ENCODE results near the gene CCND3. TPM values are rescaled to one million over a fixed set of nuclear protein-coding genes. Genes with fewer than 3 reads are reported as not detected.

CCND3 gene
- 10 to 100 TPM; 10.3 to 32.6 (median 19.0) TPM for total RNA-seq

- in situ Hi-C loops (cut with MboI; ENCODE audit: low pct_unique_long_range_greater_than_20kb in 2 of 9, low sequenced_read_pairs in 9 of 9, unreplicated experiment in 9 of 9): loop anchor here in 2 of 9 experiments (25.0 kb wide), 1 partner anchor 96 kb away; no protein-coding TSS in a partner anchor
- Histone ChIP-seq H3K4me3 (peak within 1 kb of the TSS; percentile 56 to 90 (median 63)), H3K4me1 (replicated peaks in 1 of 2) (peaks cover 17 to 26% of the 10 kb centered on the region in 2 donors), H3K27ac (peak within 1 kb of the TSS; percentile 14 to 64)
- peak; percentile 77 to 94 (median 92) for ATAC-seq (replicated peaks in 6 of 8)
- 0 to 4% (median 0%) methylated on average over 1 to 15 of the region's 87 CpGs; no CpG with 5 or more reads in 4 of the 10 experiments for WGBS, 10 experiments
These were observed at the start of gene CCND3 for GRCh38 chr6:41941280-41942066. Gene CCND3 (minus strand): TSS chr6:41941808. CDS start chr6:41941649, 159 bp downstream.

- H3K4me3 ChIP-seq: no peak overlapping the region
- in situ Hi-C loops (cut with MboI; ENCODE audit: low pct_unique_long_range_greater_than_20kb in 2 of 9, low sequenced_read_pairs in 9 of 9, unreplicated experiment in 9 of 9): no loop called here
- H3K4me1 ChIP-seq (replicated peaks in 1 of 2): no peaks in the 10 kb centered on the region
- no peak for ATAC-seq (replicated peaks in 6 of 8)
- H3K27ac ChIP-seq: no peak overlapping the region
- WGBS, 10 experiments: 60 to 100% (median 83%) methylated on average over 1 to 2 of the region's 2 CpGs
These were observed 44.7 kb upstream of the CCND3 start for GRCh38 chr6:41986339-41986738.

GRCh38 chr6:41984623-41985022 is 43.0 kb upstream of the CCND3 start:
- H3K27ac ChIP-seq: no peak overlapping the region
- H3K4me3 ChIP-seq: no peak overlapping the region
- WGBS, 10 experiments: 0 to 60% (median 10%) methylated on average over 1 to 3 of the region's 4 CpGs; no CpG with 5 or more reads in 1 of the 10 experiments
- in situ Hi-C loops (cut with MboI; ENCODE audit: low pct_unique_long_range_greater_than_20kb in 2 of 9, low sequenced_read_pairs in 9 of 9, unreplicated experiment in 9 of 9): no loop called here
- no peak for ATAC-seq (replicated peaks in 6 of 8)
- H3K4me1 ChIP-seq (replicated peaks in 1 of 2): no peaks in the 10 kb centered on the region

- Histone ChIP-seq H3K27ac (no peak overlapping the region), H3K4me1 (replicated peaks in 1 of 2) (no peaks in the 10 kb centered on the region), H3K4me3 (no peak overlapping the region)
- in situ Hi-C loops (cut with MboI; ENCODE audit: low pct_unique_long_range_greater_than_20kb in 2 of 9, low sequenced_read_pairs in 9 of 9, unreplicated experiment in 9 of 9): no loop called here
- WGBS, 10 experiments: 0 to 82% (median 47%) methylated on average over 1 to 9 of the region's 9 CpGs; no CpG with 5 or more reads in 1 of the 10 experiments
- ATAC-seq (replicated peaks in 6 of 8): peak in 2 of 8 experiments; percentile 29 to 38
These were observed 35.3 kb upstream of the CCND3 start for GRCh38 chr6:41976794-41977484.

GRCh38 chr6:41975276-41975675 is 33.7 kb upstream of the CCND3 start:
- 60 to 76% (median 64%) methylated on average over 1 to 2 of the region's 4 CpGs; no CpG with 5 or more reads in 6 of the 10 experiments for WGBS, 10 experiments
- no peak overlapping the region for H3K27ac ChIP-seq

GRCh38 chr6:41974281-41974825 is 32.7 kb upstream of the CCND3 start:
- in situ Hi-C loops (cut with MboI; ENCODE audit: low pct_unique_long_range_greater_than_20kb in 2 of 9, low sequenced_read_pairs in 9 of 9, unreplicated experiment in 9 of 9): no loop called here
- H3K4me1 ChIP-seq (replicated peaks in 1 of 2): no peaks in the 10 kb centered on the region
- no peak overlapping the region for H3K27ac ChIP-seq
- no peak for ATAC-seq (replicated peaks in 6 of 8)
- 63 to 93% (median 89%) methylated on average over 2 to 4 of the region's 5 CpGs; no CpG with 5 or more reads in 7 of the 10 experiments for WGBS, 10 experiments
- H3K4me3 ChIP-seq: no peak overlapping the region

More at GRCh38 chr6:41975276-41975675, 33.7 kb upstream of the CCND3 start:
- no peak for ATAC-seq (replicated peaks in 6 of 8)
- Histone ChIP-seq H3K4me1 (replicated peaks in 1 of 2) (no peaks in the 10 kb centered on the region), H3K4me3 (no peak overlapping the region)
- in situ Hi-C loops (cut with MboI; ENCODE audit: low pct_unique_long_range_greater_than_20kb in 2 of 9, low sequenced_read_pairs in 9 of 9, unreplicated experiment in 9 of 9): no loop called here

- in situ Hi-C loops (cut with MboI; ENCODE audit: low pct_unique_long_range_greater_than_20kb in 2 of 9, low sequenced_read_pairs in 9 of 9, unreplicated experiment in 9 of 9): no loop called here
- 31 to 100% (median 75%) methylated on average over 1 to 2 of the region's 2 CpGs; no CpG with 5 or more reads in 3 of the 10 experiments for WGBS, 10 experiments
- no peak for ATAC-seq (replicated peaks in 6 of 8)
- H3K4me1 ChIP-seq (replicated peaks in 1 of 2): no peaks in the 10 kb centered on the region
- no peak overlapping the region for H3K27ac ChIP-seq
- H3K4me3 ChIP-seq: no peak overlapping the region
These were observed 31.2 kb upstream of the CCND3 start for GRCh38 chr6:41972826-41973225.

- Histone ChIP-seq H3K27ac (no peak overlapping the region), H3K4me3 (no peak overlapping the region), H3K4me1 (replicated peaks in 1 of 2) (no peaks in the 10 kb centered on the region)
- ATAC-seq (replicated peaks in 6 of 8): no peak
- WGBS, 10 experiments: 6 to 100% (median 74%) methylated on average over 1 to 4 of the region's 4 CpGs; no CpG with 5 or more reads in 2 of the 10 experiments
- in situ Hi-C loops (cut with MboI; ENCODE audit: low pct_unique_long_range_greater_than_20kb in 2 of 9, low sequenced_read_pairs in 9 of 9, unreplicated experiment in 9 of 9): no loop called here
These were observed 28.8 kb upstream of the CCND3 start for GRCh38 chr6:41970436-41970846.

GRCh38 chr6:41967312-41968287 is 26.0 kb upstream of the CCND3 start:
- H3K4me1 ChIP-seq (replicated peaks in 1 of 2): no peaks in the 10 kb centered on the region
- in situ Hi-C loops (cut with MboI; ENCODE audit: low pct_unique_long_range_greater_than_20kb in 2 of 9, low sequenced_read_pairs in 9 of 9, unreplicated experiment in 9 of 9): no loop called here
- WGBS, 10 experiments: 36 to 100% (median 81%) methylated on average over 1 to 7 of the region's 7 CpGs; no CpG with 5 or more reads in 2 of the 10 experiments
- no peak overlapping the region for H3K27ac ChIP-seq
- H3K4me3 ChIP-seq: no peak overlapping the region
- no peak for ATAC-seq (replicated peaks in 6 of 8)

- WGBS, 10 experiments: 18 to 78% (median 49%) methylated on average over 1 to 4 of the region's 4 CpGs; no CpG with 5 or more reads in 1 of the 10 experiments
- Histone ChIP-seq H3K4me1 (replicated peaks in 1 of 2) (no peaks in the 10 kb centered on the region), H3K27ac (no peak overlapping the region), H3K4me3 (no peak overlapping the region)
- ATAC-seq (replicated peaks in 6 of 8): no peak
- in situ Hi-C loops (cut with MboI; ENCODE audit: low pct_unique_long_range_greater_than_20kb in 2 of 9, low sequenced_read_pairs in 9 of 9, unreplicated experiment in 9 of 9): no loop called here
These were observed 25.3 kb upstream of the CCND3 start for GRCh38 chr6:41966961-41967311.

- no peaks in the 10 kb centered on the region for H3K4me1 ChIP-seq (replicated peaks in 1 of 2)
- WGBS, 10 experiments: 50 to 100% (median 82%) methylated on average over 1 to 4 of the region's 5 CpGs
- in situ Hi-C loops (cut with MboI; ENCODE audit: low pct_unique_long_range_greater_than_20kb in 2 of 9, low sequenced_read_pairs in 9 of 9, unreplicated experiment in 9 of 9): no loop called here
- ATAC-seq (replicated peaks in 6 of 8): no peak
- H3K27ac ChIP-seq: no peak overlapping the region
- H3K4me3 ChIP-seq: no peak overlapping the region
These were observed 24.8 kb upstream of the CCND3 start for GRCh38 chr6:41966214-41966920.
